GM23338 (cell line): ENCODE data around the gene RNF19B. TPM values are rescaled to one million over a fixed set of nuclear protein-coding genes. Genes with fewer than 3 reads are reported as not detected.

Experiments
- ATAC-seq: fragments of 200-7000 bp; cut with Tn5 transposase; 3 replicates; pipeline ENCODE4 v1.9.1; 2020
- DNase-seq: peaks from one replicate; pipeline ENCODE4 v3.0.0-alpha.2; 2015; ENCODE audit warnings: low spot score
- H2AFZ ChIP-seq: fragments of 200-600 bp; sonication (generic); 2 replicates; pipeline ENCODE4 v1.8.0; 2016; ENCODE audit warnings: antibody characterized with exemption, mild to moderate bottlenecking, moderate library complexity
- H3F3A ChIP-seq: fragments of 200-600 bp; sonication (generic); replicated peaks from 2 replicates; pipeline ENCODE4 v1.8.0; 2017; ENCODE audit warnings: antibody characterized with exemption, mixed run types, low read depth
- H3K27ac ChIP-seq: fragments of 200-600 bp; sonication (generic); 2 replicates; pipeline ENCODE4 v1.6.1; 2016; ENCODE audit warnings: low read depth
- H3K27me3 ChIP-seq: fragments of 200-600 bp; sonication (generic); 2 replicates; pipeline ENCODE4 v1.8.0; 2016; ENCODE audit warnings: mild to moderate bottlenecking, mixed run types, moderate library complexity; ENCODE audit not compliant: insufficient read depth
- H3K36me3 ChIP-seq: fragments of 200-600 bp; sonication (generic); 2 replicates; pipeline ENCODE4 v1.8.0; 2016; ENCODE audit warnings: mild to moderate bottlenecking; ENCODE audit not compliant: insufficient read depth
- H3K4me1 ChIP-seq: fragments of 200-600 bp; sonication (generic); 2 replicates; pipeline ENCODE4 v1.8.0; 2016; ENCODE audit warnings: mild to moderate bottlenecking, moderate library complexity; ENCODE audit not compliant: insufficient read depth
- H3K4me2 ChIP-seq: fragments of 200-600 bp; sonication (generic); 2 replicates; pipeline ENCODE4 v1.7.1; 2017; ENCODE audit warnings: mixed run types
- H3K4me3 ChIP-seq: fragments of 200-600 bp; sonication (generic); 2 replicates; pipeline ENCODE4 v1.6.1; 2016; ENCODE audit warnings: mixed run types
- H3K79me2 ChIP-seq: fragments of 200-600 bp; sonication (generic); replicated peaks from 2 replicates; pipeline ENCODE4 v1.8.0; 2017; ENCODE audit warnings: mild to moderate bottlenecking; ENCODE audit not compliant: insufficient read depth
- H3K9me2 ChIP-seq: fragments of 200-600 bp; sonication (generic); 2 replicates; pipeline ENCODE4 v1.8.0; 2017; ENCODE audit not compliant: insufficient read depth
- H4K20me1 ChIP-seq: fragments of 200-600 bp; sonication (generic); replicated peaks from 2 replicates; pipeline ENCODE4 v1.8.0; 2017; ENCODE audit warnings: mild to moderate bottlenecking; ENCODE audit not compliant: insufficient read depth
- H3K27ac Mint-ChIP-seq: 2 replicates; pipeline ENCODE4 v1.8.0; 2020; ENCODE audit warnings: inconsistent platforms, mild to moderate bottlenecking, moderate library complexity, mixed read lengths
- H3K27me3 Mint-ChIP-seq: 3 replicates; pipeline ENCODE4 v1.8.0; 2022; ENCODE audit warnings: low read depth, mild to moderate bottlenecking, moderate library complexity, mixed read lengths, inconsistent platforms; ENCODE audit not compliant: insufficient read depth, poor library complexity
- H3K36me3 Mint-ChIP-seq: 3 replicates; pipeline ENCODE4 v1.8.0; 2021; ENCODE audit warnings: low read depth, mild to moderate bottlenecking, inconsistent platforms, moderate library complexity, mixed read lengths
- H3K4me1 Mint-ChIP-seq: 3 replicates; pipeline ENCODE4 v1.8.0; 2020; ENCODE audit warnings: mild to moderate bottlenecking, inconsistent platforms, mixed read lengths
- H3K4me3 Mint-ChIP-seq: 3 replicates; pipeline ENCODE4 v1.8.0; 2021; ENCODE audit warnings: moderate library complexity, mild to moderate bottlenecking, inconsistent platforms, mixed read lengths
- H3K9me3 Mint-ChIP-seq: 3 replicates; pipeline ENCODE4 v1.8.0; 2020; ENCODE audit warnings: moderate library complexity, mild to moderate bottlenecking, inconsistent platforms, mixed read lengths
- CTCF ChIP-seq, 2 experiments: fragments of 200-600 bp in 1 of 2; sonication (generic) in 1 of 2; conservative IDR thresholded peaks; 2 replicates each; pipeline versions ENCODE4 v1.5.1 to v1.6.1; 2016 to 2017; ENCODE audit warnings: antibody characterized with exemption in 2 of 2, low read depth in 2 of 2, mild to moderate bottlenecking in 2 of 2, moderate library complexity in 1 of 2
- ZNF462 ChIP-seq: fragments of 250-450 bp; sonication (Bioruptor Pico); IDR thresholded peaks from 2 replicates; pipeline ENCODE4 v1.5.0; 2020; ENCODE audit warnings: mild to moderate bottlenecking, moderate library complexity
- polyA plus RNA-seq: library from polyadenylated mRNA; unstranded; fragments of >200 nt; fragmentation: Nextera tagmentation; extraction: Ambion mirVana; gene quantifications from 2 replicates; pipeline ENCODE4 v1.2.1, GENCODE V29; 2016
- total RNA-seq: library from RNA; depleted of rRNA; stranded (reverse); fragments of >200 nt; shearing (Covaris generic); gene quantifications from 2 replicates; pipeline ENCODE4 v1.2.3, GENCODE V29; 2014

Gene RNF19B
- total and polyA plus RNA-seq, 2 experiments from 2014 or later, result 2.9 to 11.9 TPM

- Histone ChIP-seq H3K79me2 (peaks cover 42% of the 10 kb centered on the region), H2AFZ (no peak overlapping the region), H3K4me1 (peaks cover 20% of the 10 kb centered on the region), H3K27me3 (peaks cover 15% of the 10 kb centered on the region), H3F3A (no peaks in the 10 kb centered on the region), H3K9me2 (peaks cover 3% of the 10 kb centered on the region; the same call in 1 of the 2 replicates), H4K20me1 (peaks cover 18% of the 10 kb centered on the region), H3K36me3 (no peaks in the 10 kb centered on the region), H3K4me3 (peak overlapping the region; percentile 82), H3K27ac (no peak overlapping the region), H3K4me2 (peak overlapping the region; percentile 90)
- H3K4me1 Mint-ChIP-seq, result peaks cover 18% of the 10 kb centered on the region
- no peaks in the 10 kb centered on the region; the same call in 2 of the 3 replicates for H3K36me3 Mint-ChIP-seq
- H3K4me3 Mint-ChIP-seq, result peak overlapping the region; percentile 80
- no peak for TF ChIP-seq CTCF (conservative IDR thresholded peaks at IDR 0.05; ENCODE audit: low read depth in 2 of 2)
- no peak for TF ChIP-seq ZNF462
- peaks cover 24% of the 10 kb centered on the region for H3K27me3 Mint-ChIP-seq
- no peak overlapping the region for H3K27ac Mint-ChIP-seq
- DNase-seq, result no peak
- no peaks in the 10 kb centered on the region; the same call in 2 of the 3 replicates for H3K9me3 Mint-ChIP-seq
- no peak for ATAC-seq
Observed at GRCh38 chr1:32962248-32962896, 2.2 kb downstream of the RNF19B start.
